G401 (cell line): ENCODE measurements around the gene GIPC2. TPM values are rescaled to one million over a fixed set of nuclear protein-coding genes. Genes with fewer than 3 reads are reported as not detected.
"Not testable (repeated sequence)": the region's sequence is repeated elsewhere in the genome, so short reads cannot be mapped to it uniquely, and the experiment has no call there.

Experiments used
- DNase-seq: peaks from one replicate; pipeline ENCODE4 v3.0.0-alpha.2; 2015; ENCODE audit warnings: low spot score
- in situ Hi-C: cut with HindIII; loops from 2 replicates; pipeline ENCODE4 v1.10.0; 2016; ENCODE audit warnings: low sequenced_read_pairs, mixed read lengths
- total RNA-seq: library from RNA; depleted of rRNA; stranded (reverse); fragments of >200 nt; shearing (Covaris generic); gene quantifications from 2 replicates; pipeline ENCODE4 v1.2.3, GENCODE V29; 2014

Gene GIPC2
- total RNA-seq, 1 experiment from 2014 or later: not detected

DNA sequence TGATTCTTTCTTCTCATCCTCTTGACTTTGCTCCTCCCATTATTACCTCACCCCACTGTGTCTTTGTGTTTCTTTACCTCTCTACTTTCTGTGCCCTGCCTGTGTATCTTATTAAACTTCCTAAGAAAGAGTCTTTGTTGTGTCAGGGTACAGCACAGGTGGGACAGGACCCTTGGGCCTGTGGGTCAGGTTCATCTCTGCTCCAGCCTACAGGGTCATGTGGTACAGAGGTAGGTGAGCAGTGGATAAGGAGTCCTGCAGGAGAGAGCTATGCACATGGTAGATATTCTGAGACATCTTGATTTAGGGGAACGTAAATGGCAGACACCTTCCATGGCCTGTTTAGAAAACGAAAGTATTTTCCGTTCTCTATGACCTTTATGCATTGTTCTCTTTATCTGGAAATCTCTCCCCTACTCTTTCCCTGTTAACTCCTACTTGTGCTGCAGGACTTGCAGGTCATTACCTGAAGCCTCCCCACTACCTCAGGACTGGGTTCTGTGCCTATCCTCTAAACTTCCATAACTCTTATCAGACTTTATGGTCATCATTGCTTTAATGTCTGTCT is 9.9 kb downstream of the GIPC2 start:
- no peak for DNase-seq
- in situ Hi-C loops: no loop called here

DNA sequence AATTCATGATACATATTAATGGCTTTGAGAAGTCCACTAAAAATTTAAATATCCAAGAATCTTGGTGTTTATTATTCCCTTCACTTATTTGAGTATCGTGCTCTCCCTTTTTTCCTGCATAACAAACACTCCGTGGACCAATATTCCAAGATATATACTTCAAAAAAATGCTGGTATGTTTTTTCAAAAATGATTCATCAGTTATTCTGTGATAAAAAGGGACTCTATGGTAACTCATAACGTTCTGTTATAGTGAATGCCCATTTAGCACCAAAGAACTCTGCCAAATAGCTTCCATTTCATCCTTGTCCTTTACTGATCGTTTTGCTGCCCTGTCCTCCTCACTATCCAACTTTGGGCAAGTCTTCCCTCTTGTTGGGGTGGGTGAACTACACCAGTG is 12.9 kb downstream of the GIPC2 start:
- in situ Hi-C loops: no loop called here
- no peak for DNase-seq

DNA sequence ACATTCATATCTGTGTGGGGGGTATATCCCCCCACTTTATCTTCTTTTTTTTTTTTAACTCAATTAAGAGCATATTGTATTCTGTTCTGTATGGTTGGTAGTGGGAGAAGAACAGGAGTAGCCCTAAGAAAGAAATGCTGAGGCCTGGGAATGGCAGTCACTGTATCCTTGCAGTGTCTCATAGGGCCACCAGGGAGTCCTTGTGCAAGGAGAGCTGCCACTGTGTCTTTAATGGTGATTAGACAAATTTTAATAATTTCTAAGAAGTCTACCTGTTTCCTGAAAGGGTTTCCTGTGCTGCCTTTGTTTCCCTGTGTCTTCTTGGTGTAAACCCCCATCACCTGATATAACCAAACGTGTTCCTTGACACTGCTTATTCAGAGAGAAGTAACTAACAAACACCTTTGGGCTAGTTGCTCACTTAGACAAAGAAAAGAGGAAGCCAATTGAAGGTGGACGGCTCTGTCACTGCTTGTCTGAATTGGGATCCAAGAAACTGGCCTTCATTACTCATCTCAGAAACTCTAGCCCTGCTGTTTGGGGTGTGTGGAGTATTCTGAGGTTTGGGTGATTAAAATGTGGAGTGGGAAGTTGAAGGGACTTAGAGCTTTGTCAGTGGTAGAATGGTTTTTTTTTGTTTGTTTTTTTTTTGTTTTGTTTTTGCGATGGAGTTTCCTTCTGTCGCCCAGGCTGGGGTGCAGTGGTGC is 15.2 kb downstream of the GIPC2 start:
- in situ Hi-C loops: no loop called here
- DNase-seq: no peak

DNA sequence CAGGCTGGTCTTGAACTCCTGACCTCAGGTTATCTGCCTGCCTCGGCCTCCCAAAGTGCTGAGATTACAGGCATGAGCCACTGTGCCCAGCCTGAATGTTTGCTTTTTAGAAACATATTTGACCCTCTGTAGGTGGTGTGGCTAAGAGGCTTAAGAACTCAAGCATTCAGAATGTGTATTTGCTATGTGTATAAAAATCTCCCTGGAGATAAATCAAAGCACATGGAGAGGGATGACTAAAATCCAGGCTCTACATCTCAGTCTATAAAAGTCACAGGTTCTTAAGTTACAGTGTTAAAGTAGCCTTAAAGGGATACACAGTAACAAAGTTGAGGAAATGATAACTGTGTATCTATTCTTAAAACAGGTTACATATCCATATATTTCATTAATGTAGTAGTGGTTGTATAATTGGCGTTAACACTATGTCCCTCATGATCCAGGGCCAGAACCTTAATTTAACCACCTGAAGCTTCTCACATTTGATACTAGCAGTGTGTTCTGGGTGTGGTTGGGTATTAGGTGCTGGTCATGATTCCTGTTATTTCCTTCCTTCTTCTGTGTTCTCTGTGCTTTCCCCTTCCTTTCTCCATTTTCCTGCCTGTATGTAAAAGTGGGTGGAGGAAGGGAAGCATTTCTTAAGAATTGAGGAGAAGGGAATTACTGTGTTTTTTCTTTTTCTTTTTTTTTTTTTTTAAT is 16.2 kb downstream of the GIPC2 start:
- DNase-seq: no peak
- in situ Hi-C loops: no loop called here

DNA sequence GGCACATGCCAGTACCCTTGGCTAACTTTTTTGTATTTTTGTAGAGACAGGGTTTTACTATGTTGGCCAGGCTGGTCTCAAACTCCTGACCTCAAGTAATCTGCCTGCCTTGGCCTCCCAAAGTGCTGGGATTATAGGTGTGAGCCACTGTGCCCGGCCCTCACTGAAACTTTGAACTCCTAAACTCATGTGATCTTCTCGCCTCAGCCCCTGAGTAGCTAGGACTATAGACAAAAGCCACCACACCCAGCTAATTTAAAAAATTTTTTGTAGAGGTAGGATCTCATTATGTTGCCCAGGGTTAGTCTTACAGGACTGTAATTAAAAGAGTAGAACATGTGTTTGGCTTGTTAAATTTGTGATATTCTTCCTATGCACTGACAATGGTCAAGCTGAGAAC is 19.1 kb downstream of the GIPC2 start:
- DNase-seq, in situ Hi-C loops: not testable (repeated sequence)

DNA sequence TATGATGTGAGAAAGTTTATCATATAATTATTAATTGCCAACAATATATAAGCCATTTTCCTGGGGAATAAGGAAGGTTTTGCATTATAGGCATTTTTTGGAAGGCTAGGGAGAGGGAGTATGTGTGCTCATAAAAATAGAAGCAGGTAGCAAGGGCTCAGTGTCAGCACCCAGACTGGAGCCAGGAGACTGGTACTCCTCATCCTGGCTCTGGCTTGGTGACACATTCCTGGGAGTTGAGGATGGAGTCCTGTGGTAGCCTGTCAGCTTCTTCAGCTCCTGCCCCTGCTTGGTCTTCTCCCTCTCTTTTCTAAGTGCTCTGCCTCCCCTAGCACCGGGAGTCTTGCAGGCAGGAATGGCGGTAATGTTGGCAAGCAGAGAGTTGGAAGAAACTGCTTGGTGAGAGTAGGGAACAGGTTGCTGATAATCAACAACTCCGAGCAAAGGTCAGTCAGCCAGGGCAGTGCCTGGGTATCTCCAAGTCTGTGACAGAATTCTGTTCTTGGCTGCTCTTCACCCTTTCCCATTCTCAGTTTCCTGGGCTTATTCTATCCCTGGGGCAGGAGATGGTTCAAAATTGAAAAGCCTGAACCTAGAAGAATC is 23.0 kb downstream of the GIPC2 start:
- in situ Hi-C loops: no loop called here
- DNase-seq: no peak

DNA sequence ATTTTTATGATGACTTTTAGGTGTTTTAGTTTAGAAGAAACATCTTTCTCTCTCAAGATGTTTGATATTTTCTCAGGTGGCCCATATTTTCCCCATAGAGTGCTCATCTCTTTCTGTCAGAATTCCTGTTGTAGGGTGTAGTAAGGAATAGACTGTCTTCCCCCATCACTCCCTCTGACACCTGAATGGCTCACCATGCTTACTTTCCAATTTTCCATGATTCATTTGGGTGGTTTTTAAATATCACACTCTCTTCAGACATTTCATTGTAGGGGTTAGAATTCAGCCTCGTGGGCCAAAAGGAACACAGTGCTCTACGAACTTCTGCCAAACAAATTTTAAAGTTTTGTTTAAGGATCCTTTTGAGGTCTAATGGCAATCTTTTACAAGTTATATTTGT is 24.0 kb downstream of the GIPC2 start:
- in situ Hi-C loops: no loop called here
- DNase-seq: no peak

DNA sequence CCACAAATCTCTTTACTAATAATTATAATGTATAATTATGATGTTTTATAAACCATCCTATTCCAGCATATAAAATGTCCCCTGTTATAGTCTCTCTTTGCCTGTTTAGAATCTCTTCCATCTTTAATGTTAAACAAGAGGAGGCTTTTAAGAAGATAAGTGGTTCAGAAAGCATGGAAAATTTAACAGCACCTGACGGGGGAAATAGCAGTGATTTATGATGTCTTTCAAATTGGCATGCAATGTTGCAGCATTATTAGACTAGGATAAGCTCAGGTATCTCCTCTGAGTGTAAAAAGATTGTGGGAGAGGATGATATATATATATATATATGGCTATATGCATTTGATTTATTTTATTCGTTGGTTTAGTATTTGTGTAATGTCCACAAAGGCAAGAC is 24.4 kb downstream of the GIPC2 start:
- DNase-seq: no peak
- in situ Hi-C loops: no loop called here

DNA sequence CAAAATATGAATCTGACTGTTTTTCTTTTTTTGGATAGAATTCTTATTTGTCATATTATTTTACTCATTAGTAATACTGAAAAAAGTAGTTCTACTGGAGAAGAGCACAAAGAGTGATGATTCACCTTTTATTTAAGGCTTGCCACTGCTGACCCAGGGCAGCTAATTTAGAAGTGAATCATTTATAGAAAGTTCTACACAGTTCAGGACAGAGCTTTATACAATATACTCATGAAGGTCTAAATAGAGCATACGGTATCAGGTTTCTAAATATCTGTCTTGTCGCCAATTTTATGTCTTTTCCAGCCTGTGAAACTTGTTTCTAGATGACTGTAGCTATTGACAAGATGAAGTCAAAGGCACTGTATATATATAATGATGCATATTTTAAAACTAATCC is 25.0 kb downstream of the GIPC2 start:
- DNase-seq: no peak
- in situ Hi-C loops: no loop called here

DNA sequence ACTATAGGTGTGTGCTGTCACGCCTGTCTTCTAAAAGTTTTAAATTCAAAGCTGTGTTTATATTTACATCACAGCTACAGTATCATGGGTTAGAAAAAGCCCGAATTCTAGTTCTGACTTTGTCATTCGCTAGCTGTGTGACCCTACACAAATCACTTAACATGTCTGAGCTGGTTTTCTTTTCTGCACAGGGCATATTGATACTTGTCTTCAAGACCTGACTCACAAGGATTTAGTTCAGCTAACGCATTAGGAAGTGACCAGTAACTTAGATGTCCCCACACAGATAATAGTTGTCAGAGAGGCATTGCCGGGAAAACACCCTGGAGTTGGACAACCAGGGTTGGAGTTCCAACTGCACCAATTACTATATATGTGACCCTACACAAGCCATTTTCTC is 25.9 kb downstream of the GIPC2 start:
- in situ Hi-C loops: no loop called here

DNA sequence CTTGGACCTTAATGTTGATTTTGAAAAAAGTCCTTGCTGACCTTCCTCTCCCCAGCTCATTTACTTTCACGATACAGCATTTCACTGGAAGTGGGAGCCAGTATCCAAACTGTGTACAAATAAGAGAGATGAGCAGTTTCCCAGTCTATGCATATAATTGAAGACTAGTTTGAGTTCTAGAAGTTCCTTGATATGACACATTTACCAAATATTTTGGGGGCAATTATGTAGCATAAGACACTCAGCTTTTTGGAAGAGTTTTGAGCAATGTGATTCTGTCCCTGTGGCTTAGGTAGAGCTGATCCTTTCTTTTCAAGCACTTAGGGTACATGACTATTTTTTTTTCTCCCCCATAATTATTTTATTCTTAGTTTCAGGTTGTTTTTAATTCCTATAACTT is 26.4 kb downstream of the GIPC2 start:
- no peak for DNase-seq
- in situ Hi-C loops: no loop called here

More for the DNA sequence above, 25.9 kb downstream of the GIPC2 start:
- no peak for DNase-seq

DNA sequence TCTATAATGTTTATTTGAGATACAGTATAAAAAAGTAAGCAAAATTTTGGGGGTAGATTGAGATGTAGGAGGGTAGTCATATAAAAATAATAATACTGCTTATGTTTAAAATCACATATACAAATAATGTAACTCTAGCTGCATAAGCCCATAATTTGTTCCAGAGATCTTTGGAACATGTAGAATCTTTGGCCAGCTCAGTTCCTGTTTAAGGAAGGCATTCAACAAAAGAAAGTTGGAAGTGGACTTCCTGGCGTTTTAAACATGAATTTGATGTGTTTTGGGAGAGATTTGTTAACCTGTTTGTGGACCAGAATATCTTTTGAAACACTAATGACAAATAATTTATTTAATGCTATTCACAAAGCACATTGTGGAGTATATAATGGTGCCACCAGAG is 27.7 kb downstream of the GIPC2 start:
- in situ Hi-C loops: no loop called here
- no peak for DNase-seq

DNA sequence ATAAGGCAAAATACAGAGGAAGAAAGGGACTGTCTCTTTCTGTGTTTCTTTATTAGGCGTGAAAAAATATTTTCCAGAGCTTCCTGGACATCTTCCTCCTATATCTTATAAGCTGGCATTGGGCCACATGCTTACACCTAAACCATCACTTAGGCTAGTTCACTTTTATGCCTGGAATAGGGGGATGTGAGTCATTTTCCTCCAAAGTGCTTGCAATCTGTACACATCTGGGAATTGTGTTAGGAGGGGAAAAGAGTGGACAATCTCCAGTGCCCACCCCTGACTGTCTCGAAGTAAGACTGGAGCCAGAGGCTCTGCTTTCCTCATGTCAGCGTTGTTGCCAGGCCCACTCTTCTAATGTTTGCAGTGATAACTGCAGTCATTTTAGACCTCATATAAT is 29.9 kb downstream of the GIPC2 start:
- in situ Hi-C loops: no loop called here
- DNase-seq: no peak

DNA sequence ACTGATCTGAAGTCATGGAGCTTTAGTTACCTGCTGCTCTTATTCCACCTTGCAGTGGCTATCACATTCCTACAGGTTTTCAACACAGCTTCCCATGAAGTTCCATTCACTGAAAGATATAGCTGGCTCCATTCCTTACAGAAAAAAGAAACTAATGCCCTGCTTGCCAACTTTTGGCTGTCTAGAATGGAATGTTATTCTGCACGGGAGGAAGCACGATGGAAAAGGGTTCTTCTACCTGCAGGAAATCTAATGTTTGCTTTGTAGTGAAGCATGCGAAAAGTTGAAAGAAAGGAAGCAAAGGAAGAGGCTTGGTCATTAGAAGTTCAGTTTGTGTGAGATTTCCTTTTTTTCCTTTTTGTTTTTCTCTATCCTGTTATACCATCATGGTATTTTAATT is 32.6 kb downstream of the GIPC2 start:
- no peak for DNase-seq
- in situ Hi-C loops: no loop called here

DNA sequence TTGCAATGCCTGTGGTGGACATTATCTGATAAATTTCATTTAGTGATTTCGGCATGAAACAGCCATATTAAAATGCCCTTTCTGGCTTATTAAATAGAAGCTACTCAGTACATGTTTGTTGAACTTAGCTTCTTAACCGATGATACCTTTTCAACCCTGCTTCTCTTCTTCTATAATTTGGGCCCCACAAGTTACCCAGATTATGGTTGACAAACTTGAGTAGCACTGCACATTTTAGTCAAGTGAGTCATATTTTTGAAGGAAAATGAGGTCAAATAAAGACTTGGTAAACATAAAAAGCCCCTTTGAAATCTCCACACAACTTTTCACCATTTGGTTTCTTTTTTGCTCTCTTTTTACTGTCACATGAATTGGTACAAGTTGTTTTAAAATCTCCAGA is 33.8 kb downstream of the GIPC2 start:
- DNase-seq: no peak
- in situ Hi-C loops: no loop called here

DNA sequence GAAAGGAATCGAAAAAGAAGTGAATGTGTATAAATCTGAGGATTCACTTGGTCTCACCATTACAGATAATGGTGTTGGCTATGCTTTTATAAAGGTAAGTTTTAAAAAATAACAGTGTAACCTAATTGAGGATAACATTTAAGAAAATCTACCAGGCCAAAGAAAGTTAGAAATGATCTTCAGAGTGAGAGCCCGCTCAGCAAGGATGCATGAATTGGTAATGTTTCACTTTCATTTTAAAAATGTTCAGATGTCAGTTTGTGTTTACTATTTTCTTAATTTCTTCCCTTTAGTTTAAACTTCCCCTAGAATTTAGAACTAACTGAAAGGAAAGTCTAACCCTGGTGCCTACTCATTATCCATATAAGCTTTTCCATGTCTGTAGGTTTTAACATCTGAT is 35.0 kb downstream of the GIPC2 start:
- DNase-seq: no peak
- in situ Hi-C loops: no loop called here

DNA sequence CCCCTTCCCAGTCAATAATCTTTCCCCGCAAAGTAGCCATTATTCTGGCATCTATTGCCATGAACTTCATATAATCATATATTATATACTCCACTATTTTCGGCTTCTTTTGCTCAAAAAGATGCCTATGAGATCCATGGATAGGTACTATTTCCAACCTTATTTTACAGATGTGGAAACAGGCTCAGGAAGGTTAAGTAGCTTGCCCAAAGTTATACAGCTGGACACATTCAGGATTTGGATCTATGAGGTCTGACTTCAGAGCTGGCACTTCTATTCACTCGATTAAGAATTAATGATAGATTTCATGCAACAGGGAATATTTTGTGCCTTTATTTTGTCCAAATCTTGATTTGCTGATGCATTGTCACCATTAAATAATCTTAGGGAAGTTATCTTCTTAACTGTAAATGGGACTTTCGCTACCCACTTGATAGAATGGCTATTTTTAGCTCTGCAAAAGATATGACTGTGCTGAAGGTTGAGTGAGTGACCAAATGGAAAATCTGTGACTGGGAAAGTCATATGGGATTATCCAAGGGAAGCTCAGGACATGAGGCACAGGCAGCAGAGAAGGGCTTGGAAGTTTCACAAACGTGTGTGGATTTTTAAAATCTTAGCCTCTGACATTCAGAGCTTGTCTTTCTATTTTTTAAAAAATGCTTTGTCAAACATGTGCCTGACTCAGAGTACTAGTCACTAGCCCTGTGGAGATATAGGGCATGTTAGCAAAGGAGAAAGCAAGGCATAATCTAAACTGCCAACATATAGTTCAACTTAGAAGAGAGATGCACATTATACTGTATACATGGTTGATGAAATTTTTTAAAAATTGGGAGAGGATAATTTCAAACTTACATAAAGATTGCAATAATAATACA is 36.5 kb downstream of the GIPC2 start:
- no peak for DNase-seq
- in situ Hi-C loops: no loop called here

DNA sequence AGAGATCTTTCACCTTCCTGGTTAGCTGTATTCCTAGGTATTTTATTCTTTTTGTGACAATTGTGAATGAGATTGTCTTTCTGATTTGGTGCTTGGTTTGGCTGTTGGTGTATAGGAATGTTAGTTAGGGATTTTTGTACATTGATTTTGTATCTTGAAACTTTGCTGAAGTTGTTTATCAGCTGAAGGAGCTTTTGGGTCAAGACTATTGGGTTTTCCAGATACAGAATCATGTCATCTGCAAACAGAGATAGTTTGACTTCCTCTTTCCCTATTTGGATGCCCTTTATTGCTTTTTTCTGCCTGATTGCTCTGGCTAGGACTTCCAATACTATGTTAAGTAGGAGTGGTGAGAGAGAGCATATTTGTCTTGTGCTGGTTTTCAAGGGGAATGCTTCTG is 38.9 kb downstream of the GIPC2 start:
- in situ Hi-C loops: not testable (repeated sequence)

DNA sequence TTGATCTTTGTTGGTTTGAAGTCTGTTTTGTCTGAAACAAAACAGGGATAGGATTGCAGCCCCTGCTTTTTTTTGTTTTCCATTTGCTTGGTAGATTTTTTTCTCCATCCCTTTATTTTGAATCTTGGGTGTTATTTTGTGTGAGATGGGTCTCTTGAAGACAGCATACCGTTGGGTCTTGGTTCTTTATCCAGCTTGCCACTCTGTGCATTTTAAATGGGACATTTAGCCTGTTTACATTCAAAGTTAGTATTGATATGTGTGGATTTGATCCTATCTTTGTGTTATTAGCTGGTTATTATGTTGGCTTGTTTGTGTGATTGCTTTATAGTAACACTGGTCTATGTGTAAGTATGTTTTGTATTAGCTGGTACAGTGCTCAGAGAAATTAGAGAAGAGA is 40.9 kb downstream of the GIPC2 start:
- in situ Hi-C loops: no loop called here
- no peak for DNase-seq

More for the DNA sequence above, 38.9 kb downstream of the GIPC2 start:
- DNase-seq: not testable (repeated sequence)
